HL-60 (cell line): ENCODE results near the gene DAZL.

Experiments
- DNase-seq, 2 experiments: peaks; one replicate each; pipeline ENCODE4 v3.0.0-alpha.2; 2010 to 2020; ENCODE audit warnings: low read depth in 1 of 2, low spot score in 1 of 2
- H3K27ac ChIP-seq: fragments of 250-450 bp; sonication (Bioruptor Pico); replicated peaks from 2 replicates; pipeline ENCODE4 v1.5.1; 2020; ENCODE audit warnings: mild to moderate bottlenecking, moderate library complexity
- H3K27me3 ChIP-seq: fragments of 250-450 bp; sonication (Bioruptor Pico); 2 replicates; pipeline ENCODE4 v1.5.1; 2021; ENCODE audit warnings: mild to moderate bottlenecking, moderate library complexity; ENCODE audit not compliant: insufficient read depth, poor library complexity, severe bottlenecking
- H3K4me3 ChIP-seq: replicated peaks from 2 replicates; pipeline ENCODE4 v1.5.1; 2011; ENCODE audit warnings: mild to moderate bottlenecking, control low read depth, low read length; ENCODE audit not compliant: insufficient read depth
- GABPA ChIP-seq: IDR thresholded peaks from 2 replicates; pipeline ENCODE4 v1.6.1; 2012; ENCODE audit warnings: low read depth
- POLR2AphosphoS5 ChIP-seq: IDR thresholded peaks from 2 replicates; pipeline ENCODE4 v1.6.1; 2012; ENCODE audit warnings: low read depth
- SPI1 ChIP-seq: IDR thresholded peaks from 2 replicates; pipeline ENCODE4 v1.6.1; 2012; ENCODE audit warnings: low read depth, mild to moderate bottlenecking, borderline replicate concordance
- TF ChIP-seq, protein P1 (sequence below): IDR thresholded peaks from 2 replicates; pipeline ENCODE4 v1.6.1; 2012; ENCODE audit warnings: low read depth; ENCODE audit not compliant: insufficient replicate concordance
- TF ChIP-seq, protein P2 (sequence below): IDR thresholded peaks from one replicate; pipeline ENCODE4 v1.5.1; 2011; ENCODE audit warnings: low read length, control low read depth, inconsistent platforms; ENCODE audit not compliant: insufficient read depth

The DAZL gene

GRCh38 chr3:16587681-16588060 lies 17.6 kb downstream of the DAZL start:
- TF ChIP-seq, protein P1, sequence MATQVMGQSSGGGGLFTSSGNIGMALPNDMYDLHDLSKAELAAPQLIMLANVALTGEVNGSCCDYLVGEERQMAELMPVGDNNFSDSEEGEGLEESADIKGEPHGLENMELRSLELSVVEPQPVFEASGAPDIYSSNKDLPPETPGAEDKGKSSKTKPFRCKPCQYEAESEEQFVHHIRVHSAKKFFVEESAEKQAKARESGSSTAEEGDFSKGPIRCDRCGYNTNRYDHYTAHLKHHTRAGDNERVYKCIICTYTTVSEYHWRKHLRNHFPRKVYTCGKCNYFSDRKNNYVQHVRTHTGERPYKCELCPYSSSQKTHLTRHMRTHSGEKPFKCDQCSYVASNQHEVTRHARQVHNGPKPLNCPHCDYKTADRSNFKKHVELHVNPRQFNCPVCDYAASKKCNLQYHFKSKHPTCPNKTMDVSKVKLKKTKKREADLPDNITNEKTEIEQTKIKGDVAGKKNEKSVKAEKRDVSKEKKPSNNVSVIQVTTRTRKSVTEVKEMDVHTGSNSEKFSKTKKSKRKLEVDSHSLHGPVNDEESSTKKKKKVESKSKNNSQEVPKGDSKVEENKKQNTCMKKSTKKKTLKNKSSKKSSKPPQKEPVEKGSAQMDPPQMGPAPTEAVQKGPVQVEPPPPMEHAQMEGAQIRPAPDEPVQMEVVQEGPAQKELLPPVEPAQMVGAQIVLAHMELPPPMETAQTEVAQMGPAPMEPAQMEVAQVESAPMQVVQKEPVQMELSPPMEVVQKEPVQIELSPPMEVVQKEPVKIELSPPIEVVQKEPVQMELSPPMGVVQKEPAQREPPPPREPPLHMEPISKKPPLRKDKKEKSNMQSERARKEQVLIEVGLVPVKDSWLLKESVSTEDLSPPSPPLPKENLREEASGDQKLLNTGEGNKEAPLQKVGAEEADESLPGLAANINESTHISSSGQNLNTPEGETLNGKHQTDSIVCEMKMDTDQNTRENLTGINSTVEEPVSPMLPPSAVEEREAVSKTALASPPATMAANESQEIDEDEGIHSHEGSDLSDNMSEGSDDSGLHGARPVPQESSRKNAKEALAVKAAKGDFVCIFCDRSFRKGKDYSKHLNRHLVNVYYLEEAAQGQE: no peak
- TF ChIP-seq, protein P2, sequence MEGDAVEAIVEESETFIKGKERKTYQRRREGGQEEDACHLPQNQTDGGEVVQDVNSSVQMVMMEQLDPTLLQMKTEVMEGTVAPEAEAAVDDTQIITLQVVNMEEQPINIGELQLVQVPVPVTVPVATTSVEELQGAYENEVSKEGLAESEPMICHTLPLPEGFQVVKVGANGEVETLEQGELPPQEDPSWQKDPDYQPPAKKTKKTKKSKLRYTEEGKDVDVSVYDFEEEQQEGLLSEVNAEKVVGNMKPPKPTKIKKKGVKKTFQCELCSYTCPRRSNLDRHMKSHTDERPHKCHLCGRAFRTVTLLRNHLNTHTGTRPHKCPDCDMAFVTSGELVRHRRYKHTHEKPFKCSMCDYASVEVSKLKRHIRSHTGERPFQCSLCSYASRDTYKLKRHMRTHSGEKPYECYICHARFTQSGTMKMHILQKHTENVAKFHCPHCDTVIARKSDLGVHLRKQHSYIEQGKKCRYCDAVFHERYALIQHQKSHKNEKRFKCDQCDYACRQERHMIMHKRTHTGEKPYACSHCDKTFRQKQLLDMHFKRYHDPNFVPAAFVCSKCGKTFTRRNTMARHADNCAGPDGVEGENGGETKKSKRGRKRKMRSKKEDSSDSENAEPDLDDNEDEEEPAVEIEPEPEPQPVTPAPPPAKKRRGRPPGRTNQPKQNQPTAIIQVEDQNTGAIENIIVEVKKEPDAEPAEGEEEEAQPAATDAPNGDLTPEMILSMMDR: no peak
- TF ChIP-seq GABPA: no peak
- DNase-seq: no peak
- no peak overlapping the region for H3K27ac ChIP-seq
- no peak overlapping the region for H3K4me3 ChIP-seq
- no peaks in the 10 kb centered on the region for H3K27me3 ChIP-seq

DNA sequence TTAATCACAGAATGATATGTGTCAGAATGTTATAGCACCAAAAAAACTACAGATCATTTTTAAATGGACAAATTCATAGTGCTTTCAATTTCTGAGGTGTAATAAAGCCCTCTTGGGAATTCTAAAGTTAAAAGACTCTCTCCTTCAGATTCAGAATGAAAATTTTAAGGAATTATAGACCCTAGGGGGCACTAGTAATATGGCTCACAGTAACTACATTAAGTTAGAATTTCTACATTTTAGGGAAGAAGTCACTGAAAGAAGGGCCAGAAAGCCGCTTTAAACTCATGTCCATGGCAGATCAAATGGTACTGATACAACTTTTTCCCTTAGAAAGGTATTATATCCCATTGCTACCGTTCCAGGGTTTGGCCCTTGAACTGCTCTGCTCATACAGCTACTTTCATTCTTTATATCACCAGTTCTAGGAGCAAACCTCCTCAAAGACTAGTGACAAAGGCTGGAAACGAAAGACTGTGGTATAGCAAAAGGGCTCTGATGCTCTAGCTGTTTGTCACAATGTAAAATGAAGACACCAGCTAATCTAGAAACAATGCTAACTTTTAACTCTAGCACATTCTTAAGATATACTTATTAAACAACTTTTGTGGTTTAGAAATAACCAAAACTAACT lies 18.1 kb downstream of the DAZL start:
- TF ChIP-seq GABPA (no peak), POLR2AphosphoS5 (no peak), SPI1 (no peak)
- TF ChIP-seq, protein P1: no peak
- TF ChIP-seq, protein P2: no peak
- DNase-seq: no peak
- no peaks in the 10 kb centered on the region for H3K27me3 ChIP-seq
- no peak overlapping the region for H3K4me3 ChIP-seq
- no peak overlapping the region for H3K27ac ChIP-seq

GRCh38 chr3:16584880-16585279 lies 20.3 kb downstream of the DAZL start:
- DNase-seq: no peak
- TF ChIP-seq POLR2AphosphoS5 (no peak), SPI1 (no peak), GABPA (no peak)
- TF ChIP-seq, protein P1: no peak
- TF ChIP-seq, protein P2: no peak
- H3K27me3 ChIP-seq: no peaks in the 10 kb centered on the region
- H3K27ac ChIP-seq: no peak overlapping the region
- no peak overlapping the region for H3K4me3 ChIP-seq
